Activated CD8-positive, alpha-beta memory T cell treated with anti-CD3 and anti-CD28 coated beads, Interleukin-2, amount 50 U/mL, for 1 hour (primary cell): Measurements from ENCODE around the gene SPINK13.
"Not testable (repeated sequence)": the region's sequence is repeated elsewhere in the genome, so short reads cannot be mapped to it uniquely, and the experiment has no call there.

ENCODE experiments used
- DNase-seq: peaks from one replicate; pipeline ENCODE4 v3.0.0-alpha.2; 2020; ENCODE audit errors: extremely low read depth

Gene SPINK13

GRCh38 chr5:148312153-148312552, 43.6 kb downstream of the SPINK13 start, which contains the start of gene SPINK7:
Gene SPINK7, plus strand, starts transcription at chr5:148312423. Its CDS starts 61 bp downstream, at chr5:148312484.
- DNase-seq = no peak

DNA sequence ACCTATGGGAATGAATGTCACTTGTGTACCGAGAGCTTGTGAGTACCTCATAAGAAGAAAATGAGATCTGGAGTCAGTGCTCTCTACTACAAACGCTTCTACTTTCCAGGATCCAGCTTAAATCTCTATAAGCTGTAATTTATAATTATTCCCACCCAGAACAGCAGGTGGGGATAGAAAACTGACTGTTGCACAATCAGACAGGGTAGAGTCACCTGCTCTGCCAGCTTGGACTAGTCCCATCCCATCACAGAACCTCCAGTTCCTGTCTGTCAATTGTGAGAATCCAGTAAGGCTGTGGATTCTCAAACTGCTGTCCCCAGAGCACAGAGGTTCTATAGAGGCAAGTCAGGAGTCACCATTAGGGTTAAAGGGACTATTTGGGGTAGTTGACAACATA, 45.6 kb downstream of the SPINK13 start:
- no peak for DNase-seq

DNA sequence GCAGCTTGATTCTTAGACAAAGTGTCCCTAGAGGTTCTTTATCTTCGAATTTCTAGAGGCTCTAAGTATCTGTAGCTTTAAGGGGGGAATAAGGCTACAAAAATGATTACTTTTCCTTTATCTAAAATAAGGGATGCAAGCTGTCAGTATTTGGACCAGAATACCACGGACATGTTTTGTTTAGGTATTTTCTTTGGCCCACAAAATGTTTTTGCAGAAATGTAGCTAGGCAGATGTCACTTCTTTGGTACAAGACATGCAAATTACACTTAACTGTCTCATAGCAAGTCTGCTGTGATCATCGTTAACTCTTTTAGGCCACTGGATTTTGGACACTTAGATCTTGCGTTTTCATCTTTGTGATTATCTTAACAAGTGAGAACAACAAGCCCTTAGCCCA, 46.1 kb downstream of the SPINK13 start:
- no peak for DNase-seq

DNA sequence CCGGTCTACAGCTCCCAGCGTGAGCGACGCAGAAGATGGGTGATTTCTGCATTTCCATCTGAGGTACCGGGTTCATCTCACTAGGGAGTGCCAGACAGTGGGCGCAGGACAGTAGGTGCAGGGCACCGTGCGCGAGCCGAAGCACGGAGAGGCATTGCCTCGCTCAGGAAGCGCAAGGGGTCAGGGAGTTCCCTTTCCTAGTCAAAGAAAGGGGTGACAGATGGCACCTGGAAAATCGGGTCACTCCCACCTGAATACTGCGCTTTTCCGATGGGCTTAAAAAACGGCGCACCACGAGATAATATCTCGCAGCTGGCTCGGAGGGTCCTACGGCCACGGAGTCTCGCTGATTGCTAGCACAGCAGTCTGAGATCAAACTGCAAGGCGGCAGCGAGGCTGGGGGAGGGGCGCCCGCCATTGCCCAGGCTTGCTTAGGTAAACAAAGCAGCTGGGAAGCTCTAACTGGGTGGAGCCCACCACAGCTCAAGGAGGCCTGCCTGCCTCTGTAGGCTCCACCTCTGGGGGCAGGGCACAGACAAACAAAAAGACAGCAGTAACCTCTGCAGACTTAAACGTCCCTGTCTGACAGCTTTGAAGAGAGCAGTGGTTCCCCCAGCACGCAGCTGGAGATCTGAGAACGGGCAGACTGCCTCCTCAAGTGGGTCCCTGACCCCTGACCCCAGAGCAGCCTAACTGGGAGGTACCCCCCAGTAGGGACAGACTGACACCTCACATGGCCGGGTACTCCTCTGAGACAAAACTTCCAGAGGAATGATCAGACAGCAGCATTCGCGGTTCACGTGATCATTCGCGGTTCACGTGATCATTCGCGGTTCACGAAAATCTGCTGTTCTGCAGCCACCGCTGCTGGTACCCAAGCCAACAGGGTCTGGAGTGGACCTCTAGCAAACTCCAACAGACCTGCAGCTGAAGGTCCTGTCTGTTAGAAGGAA, 51.7 kb downstream of the SPINK13 start:
- DNase-seq = not testable (repeated sequence)

DNA sequence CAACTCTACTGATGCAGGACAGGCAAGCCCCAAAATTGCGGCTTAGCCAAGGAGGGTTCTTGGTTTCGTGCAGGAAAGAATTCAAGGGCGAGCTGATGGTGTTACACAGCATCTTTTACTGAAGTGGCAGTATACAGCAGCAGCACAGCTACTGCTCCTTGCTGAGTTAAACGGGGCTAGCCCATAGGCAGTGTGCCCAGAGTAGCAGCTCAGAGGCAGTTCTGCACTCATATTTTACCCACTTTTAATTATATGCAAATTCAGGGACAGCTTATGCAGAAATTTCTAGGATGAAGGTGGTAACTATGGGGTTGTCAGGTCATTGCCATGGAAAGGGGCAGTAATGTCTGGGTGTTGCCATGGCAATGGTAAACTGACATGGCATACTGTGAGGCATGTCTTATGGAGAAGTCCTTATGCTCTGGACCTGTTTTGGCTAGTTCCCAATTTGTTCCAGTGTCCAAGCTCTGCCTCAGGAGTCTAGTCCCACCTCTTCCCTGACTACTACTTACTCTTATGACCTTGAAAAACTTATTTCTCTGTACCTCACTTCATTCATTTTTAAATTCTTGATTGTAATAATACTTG, 64.8 kb downstream of the SPINK13 start:
- DNase-seq = no peak

- DNase-seq = no peak
Observed at GRCh38 chr5:148335259-148335658, 66.7 kb downstream of the SPINK13 start, which contains the start of gene SPINK9. Gene SPINK9, plus strand, starts transcription at chr5:148335559. Its CDS starts 55 bp downstream, at chr5:148335614.
